Glutamatergic neuron (in vitro differentiated cells): ENCODE data around the gene SCG5. TPM values are rescaled to one million over a fixed set of nuclear protein-coding genes. Genes with fewer than 3 reads are reported as not detected.

ENCODE experiments used
- DNase-seq: peaks from one replicate; pipeline ENCODE4 v3.0.0; 2022
- H3K27ac Mint-ChIP-seq: one replicate; pipeline ENCODE4 v1.8.0; 2020; ENCODE audit warnings: mild to moderate bottlenecking, mixed read lengths, inconsistent platforms; ENCODE audit not compliant: unreplicated experiment
- H3K27me3 Mint-ChIP-seq: one replicate; pipeline ENCODE4 v1.8.0; 2020; ENCODE audit warnings: mild to moderate bottlenecking, moderate library complexity, mixed read lengths, inconsistent platforms; ENCODE audit not compliant: unreplicated experiment
- H3K36me3 Mint-ChIP-seq: one replicate; pipeline ENCODE4 v1.8.0; 2020; ENCODE audit warnings: mild to moderate bottlenecking, mixed read lengths, inconsistent platforms; ENCODE audit not compliant: unreplicated experiment
- H3K4me1 Mint-ChIP-seq: one replicate; pipeline ENCODE4 v1.8.0; 2020; ENCODE audit warnings: mild to moderate bottlenecking, low read depth, mixed read lengths, inconsistent platforms; ENCODE audit not compliant: unreplicated experiment
- H3K4me3 Mint-ChIP-seq: one replicate; pipeline ENCODE4 v1.8.0; 2020; ENCODE audit warnings: mild to moderate bottlenecking, mixed read lengths, inconsistent platforms; ENCODE audit not compliant: unreplicated experiment
- H3K9me3 Mint-ChIP-seq: one replicate; pipeline ENCODE4 v1.8.0; 2020; ENCODE audit warnings: mild to moderate bottlenecking, moderate library complexity, mixed read lengths, inconsistent platforms; ENCODE audit not compliant: unreplicated experiment
- total RNA-seq: library from RNA; stranded (reverse); fragmentation: NEBNext Ultra II Directional; extraction: Animal tissue kit (Norgen Biotek cat#: 25700); gene quantifications from one replicate; pipeline ENCODE4 v1.2.1, GENCODE V29; 2021; ENCODE audit not compliant: unreplicated experiment
- TF ChIP-seq, protein P1 (sequence below): fragments of 200-600 bp; sonication (generic); IDR thresholded peaks from one replicate; pipeline ENCODE4 v1.5.0; 2021; ENCODE audit not compliant: partially characterized antibody, unreplicated experiment

SCG5 gene
- total RNA-seq, 1 donor from 2014 or later, result 46.0 TPM

DNA sequence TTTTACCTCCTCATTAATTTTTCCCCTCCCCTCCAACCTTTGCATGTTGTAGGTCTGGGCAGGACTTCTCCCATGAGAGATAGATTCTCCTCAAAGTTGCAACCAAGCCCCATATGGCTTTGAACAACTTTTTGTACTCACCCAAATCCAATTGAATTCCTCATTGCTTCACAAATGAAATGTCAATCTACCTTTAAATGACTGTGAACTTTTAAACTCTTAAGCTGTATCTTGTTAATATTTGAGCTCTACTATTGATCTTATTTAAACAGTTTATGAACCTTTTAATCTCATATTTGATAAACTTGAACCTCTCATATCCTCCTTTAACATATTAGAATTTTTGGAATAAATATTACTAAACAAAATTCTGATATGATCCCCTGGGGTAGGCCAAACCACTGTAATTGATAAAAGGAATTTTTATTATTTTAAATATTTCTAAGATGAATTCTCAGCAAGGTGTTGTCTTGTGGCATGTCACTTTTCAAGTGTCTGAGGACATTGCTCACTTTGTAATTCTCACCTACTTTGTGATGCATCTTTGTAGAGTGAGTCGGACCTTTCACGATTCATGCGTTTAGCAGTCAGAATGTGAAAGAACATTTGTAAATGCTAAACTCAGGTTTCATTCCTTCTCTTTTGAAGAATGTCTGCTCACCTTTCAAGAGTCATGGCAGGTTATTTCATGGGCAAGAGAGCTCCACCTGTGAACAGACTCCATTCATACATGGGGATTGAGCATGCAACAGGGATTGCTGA, 52.9 kb downstream of the SCG5 start:
- no peak overlapping the region for H3K27ac Mint-ChIP-seq
- peaks cover 7% of the 10 kb centered on the region for H3K9me3 Mint-ChIP-seq

GRCh38 chr15:32698773-32699390, 57.4 kb downstream of the SCG5 start:
- H3K27me3 Mint-ChIP-seq, result peaks cover 3% of the 10 kb centered on the region
- H3K4me3 Mint-ChIP-seq, result no peak overlapping the region
- H3K27ac Mint-ChIP-seq, result no peak overlapping the region
- no peaks in the 10 kb centered on the region for H3K4me1 Mint-ChIP-seq
- TF ChIP-seq, protein P1, sequence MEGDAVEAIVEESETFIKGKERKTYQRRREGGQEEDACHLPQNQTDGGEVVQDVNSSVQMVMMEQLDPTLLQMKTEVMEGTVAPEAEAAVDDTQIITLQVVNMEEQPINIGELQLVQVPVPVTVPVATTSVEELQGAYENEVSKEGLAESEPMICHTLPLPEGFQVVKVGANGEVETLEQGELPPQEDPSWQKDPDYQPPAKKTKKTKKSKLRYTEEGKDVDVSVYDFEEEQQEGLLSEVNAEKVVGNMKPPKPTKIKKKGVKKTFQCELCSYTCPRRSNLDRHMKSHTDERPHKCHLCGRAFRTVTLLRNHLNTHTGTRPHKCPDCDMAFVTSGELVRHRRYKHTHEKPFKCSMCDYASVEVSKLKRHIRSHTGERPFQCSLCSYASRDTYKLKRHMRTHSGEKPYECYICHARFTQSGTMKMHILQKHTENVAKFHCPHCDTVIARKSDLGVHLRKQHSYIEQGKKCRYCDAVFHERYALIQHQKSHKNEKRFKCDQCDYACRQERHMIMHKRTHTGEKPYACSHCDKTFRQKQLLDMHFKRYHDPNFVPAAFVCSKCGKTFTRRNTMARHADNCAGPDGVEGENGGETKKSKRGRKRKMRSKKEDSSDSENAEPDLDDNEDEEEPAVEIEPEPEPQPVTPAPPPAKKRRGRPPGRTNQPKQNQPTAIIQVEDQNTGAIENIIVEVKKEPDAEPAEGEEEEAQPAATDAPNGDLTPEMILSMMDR, result no peak
- H3K9me3 Mint-ChIP-seq, result peaks cover 4% of the 10 kb centered on the region
- peaks cover 9% of the 10 kb centered on the region for H3K36me3 Mint-ChIP-seq
- DNase-seq, result no peak

More for the DNA sequence above, 52.9 kb downstream of the SCG5 start:
- TF ChIP-seq, protein P1, result no peak
- Mint-ChIP-seq H3K4me3 (no peak overlapping the region), H3K36me3 (peaks cover 9% of the 10 kb centered on the region), H3K4me1 (no peaks in the 10 kb centered on the region), H3K27me3 (peaks cover 2% of the 10 kb centered on the region)
- DNase-seq, result no peak

- Mint-ChIP-seq H3K27ac (no peak overlapping the region), H3K4me3 (no peak overlapping the region), H3K36me3 (peaks cover 9% of the 10 kb centered on the region), H3K4me1 (no peaks in the 10 kb centered on the region), H3K27me3 (peaks cover 3% of the 10 kb centered on the region), H3K9me3 (peaks cover 4% of the 10 kb centered on the region)
- TF ChIP-seq, protein P1, result no peak
- no peak for DNase-seq
Observed at GRCh38 chr15:32700501-32701150, 59.1 kb downstream of the SCG5 start.

GRCh38 chr15:32701863-32702262, 60.4 kb downstream of the SCG5 start:
- no peak for DNase-seq
- peaks cover 9% of the 10 kb centered on the region for H3K36me3 Mint-ChIP-seq
- no peak overlapping the region for H3K4me3 Mint-ChIP-seq
- peaks cover 4% of the 10 kb centered on the region for H3K9me3 Mint-ChIP-seq
- peaks cover 3% of the 10 kb centered on the region for H3K27me3 Mint-ChIP-seq
- no peaks in the 10 kb centered on the region for H3K4me1 Mint-ChIP-seq
- TF ChIP-seq, protein P1, result no peak
- no peak overlapping the region for H3K27ac Mint-ChIP-seq
